Activated naive CD4-positive, alpha-beta T cell treated with anti-CD3 and anti-CD28 coated beads, Interleukin-2, amount 10 ng/mL, durations not matched to agents 7 days and 5 days (primary cell): ENCODE data around the gene NIN.
A peak's percentile ranks its signal among the peaks of the same experiment; 100 is the strongest.

Experiments
- CTCF ChIA-PET: fragments of 350-600 bp; sonication (Branson Sonifier 250); formaldehyde crosslinking; loops from one replicate; lab custom pipeline; 2021; ENCODE audit warnings: antibody characterized with exemption; lab: Charles Lee
- DNase-seq: peaks from one replicate; pipeline ENCODE4 v3.0.0-alpha.2; 2020
- H3K27ac Mint-ChIP-seq: one replicate; pipeline ENCODE4 v1.8.0; 2021; ENCODE audit warnings: mild to moderate bottlenecking, moderate library complexity, mixed read lengths
- H3K27me3 Mint-ChIP-seq: one replicate; pipeline ENCODE4 v1.8.0; 2021; ENCODE audit warnings: mild to moderate bottlenecking, mixed read lengths
- H3K36me3 Mint-ChIP-seq: one replicate; pipeline ENCODE4 v1.8.0; 2021; ENCODE audit warnings: mixed read lengths
- H3K4me1 Mint-ChIP-seq: one replicate; pipeline ENCODE4 v1.8.0; 2021; ENCODE audit warnings: mixed read lengths
- H3K4me3 Mint-ChIP-seq: one replicate; pipeline ENCODE4 v1.8.0; 2021; ENCODE audit warnings: mild to moderate bottlenecking, moderate library complexity, mixed read lengths
- H3K9me3 Mint-ChIP-seq: one replicate; pipeline ENCODE4 v1.8.0; 2021; ENCODE audit warnings: mixed read lengths

NIN gene, protein sequence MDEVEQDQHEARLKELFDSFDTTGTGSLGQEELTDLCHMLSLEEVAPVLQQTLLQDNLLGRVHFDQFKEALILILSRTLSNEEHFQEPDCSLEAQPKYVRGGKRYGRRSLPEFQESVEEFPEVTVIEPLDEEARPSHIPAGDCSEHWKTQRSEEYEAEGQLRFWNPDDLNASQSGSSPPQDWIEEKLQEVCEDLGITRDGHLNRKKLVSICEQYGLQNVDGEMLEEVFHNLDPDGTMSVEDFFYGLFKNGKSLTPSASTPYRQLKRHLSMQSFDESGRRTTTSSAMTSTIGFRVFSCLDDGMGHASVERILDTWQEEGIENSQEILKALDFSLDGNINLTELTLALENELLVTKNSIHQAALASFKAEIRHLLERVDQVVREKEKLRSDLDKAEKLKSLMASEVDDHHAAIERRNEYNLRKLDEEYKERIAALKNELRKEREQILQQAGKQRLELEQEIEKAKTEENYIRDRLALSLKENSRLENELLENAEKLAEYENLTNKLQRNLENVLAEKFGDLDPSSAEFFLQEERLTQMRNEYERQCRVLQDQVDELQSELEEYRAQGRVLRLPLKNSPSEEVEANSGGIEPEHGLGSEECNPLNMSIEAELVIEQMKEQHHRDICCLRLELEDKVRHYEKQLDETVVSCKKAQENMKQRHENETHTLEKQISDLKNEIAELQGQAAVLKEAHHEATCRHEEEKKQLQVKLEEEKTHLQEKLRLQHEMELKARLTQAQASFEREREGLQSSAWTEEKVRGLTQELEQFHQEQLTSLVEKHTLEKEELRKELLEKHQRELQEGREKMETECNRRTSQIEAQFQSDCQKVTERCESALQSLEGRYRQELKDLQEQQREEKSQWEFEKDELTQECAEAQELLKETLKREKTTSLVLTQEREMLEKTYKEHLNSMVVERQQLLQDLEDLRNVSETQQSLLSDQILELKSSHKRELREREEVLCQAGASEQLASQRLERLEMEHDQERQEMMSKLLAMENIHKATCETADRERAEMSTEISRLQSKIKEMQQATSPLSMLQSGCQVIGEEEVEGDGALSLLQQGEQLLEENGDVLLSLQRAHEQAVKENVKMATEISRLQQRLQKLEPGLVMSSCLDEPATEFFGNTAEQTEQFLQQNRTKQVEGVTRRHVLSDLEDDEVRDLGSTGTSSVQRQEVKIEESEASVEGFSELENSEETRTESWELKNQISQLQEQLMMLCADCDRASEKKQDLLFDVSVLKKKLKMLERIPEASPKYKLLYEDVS (N-terminal part only)

DNA sequence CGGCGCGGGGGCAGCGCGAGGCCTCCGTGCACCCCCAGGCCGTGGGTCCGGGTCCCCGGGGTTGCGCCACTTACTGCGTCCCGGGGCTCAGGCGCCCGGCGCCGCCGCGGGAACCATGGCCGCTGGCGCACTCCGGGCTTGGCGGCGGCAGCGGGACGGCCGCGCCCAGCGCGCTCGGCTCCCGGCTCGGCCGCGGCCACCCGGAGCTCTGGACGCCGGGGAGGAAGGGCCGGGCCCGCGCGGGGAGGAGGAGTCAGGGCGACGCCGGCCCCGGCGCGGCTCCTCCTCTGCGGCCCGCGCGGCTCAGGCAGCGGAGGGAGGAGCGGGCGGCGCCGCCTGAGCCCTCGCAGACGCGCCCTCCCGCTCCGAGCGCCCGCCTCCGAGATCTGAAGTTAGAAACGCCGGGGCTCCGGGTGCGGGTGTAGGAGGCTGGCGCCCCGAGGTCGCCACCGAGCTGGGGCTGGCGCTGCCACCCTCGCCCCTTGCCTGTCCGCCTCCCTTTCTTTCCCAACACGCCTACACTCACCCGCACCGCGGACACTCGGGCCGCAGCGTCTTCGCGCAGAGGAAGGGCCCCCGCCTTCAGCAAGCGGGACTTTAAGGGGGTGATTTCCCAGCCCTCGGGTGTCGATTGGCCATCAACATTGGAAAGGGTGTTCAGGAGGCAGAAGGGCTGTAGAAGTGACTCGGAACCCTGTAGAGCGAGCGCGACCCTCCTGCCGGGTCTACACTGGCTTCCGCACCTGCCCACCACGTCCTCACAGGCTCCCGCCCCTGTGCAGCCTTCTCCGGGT, at the start of gene NIN:
NIN (minus strand) TSS at position 231 of the 794 bp plus-strand sequence. CDS start 9,106 bp downstream, outside the sequence.
- peaks cover 61% of the 10 kb centered on the region for H3K4me1 Mint-ChIP-seq
- DNase-seq, result peak; percentile 83

GRCh38 chr14:50875359-50876070, 44.6 kb upstream of the NIN start:
- CTCF ChIA-PET, result interaction anchor here (0.8 to 1.6 kb wide), 2 partner anchors 14 to 16 kb away, joined by 3 to 5 read pairs; no protein-coding TSS in a partner anchor
- Mint-ChIP-seq H3K36me3 (no peaks in the 10 kb centered on the region), H3K4me1 (peaks cover 29% of the 10 kb centered on the region), H3K27ac (peak overlapping the region; percentile 8), H3K4me3 (no peak overlapping the region), H3K27me3 (peaks cover 87% of the 10 kb centered on the region), H3K9me3 (no peaks in the 10 kb centered on the region)
- DNase-seq, result peak; percentile 85

More for the DNA sequence above, at the start of gene NIN:
- CTCF ChIA-PET, result interaction anchor here (1.2 kb wide), 1 partner anchor 53 kb away, joined by 4 read pairs; no protein-coding TSS in a partner anchor
- Mint-ChIP-seq H3K27me3 (peaks cover 16% of the 10 kb centered on the region), H3K9me3 (no peaks in the 10 kb centered on the region), H3K27ac (peak within 1 kb of the TSS; percentile 93), H3K36me3 (peaks cover 28% of the 10 kb centered on the region), H3K4me3 (peak within 1 kb of the TSS; percentile 97)

DNA sequence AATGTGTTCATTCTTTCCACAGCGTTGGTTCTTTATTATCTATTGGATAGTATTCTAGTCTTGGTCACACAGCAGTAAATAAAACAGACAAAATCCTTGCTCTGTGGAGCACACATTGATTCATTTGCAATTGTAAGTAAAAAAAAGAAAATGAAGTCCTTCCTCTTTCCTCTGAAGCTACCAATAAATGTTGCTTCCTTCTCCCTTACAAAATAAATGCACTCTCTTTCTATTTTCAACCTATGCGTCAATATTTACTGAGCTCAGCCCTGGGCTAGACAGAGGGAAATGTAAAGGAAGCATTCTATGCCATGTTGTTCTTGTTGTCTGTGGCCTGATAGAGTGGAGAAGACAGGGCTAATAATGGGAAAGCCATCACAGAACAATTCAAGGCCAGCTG, 43.8 kb upstream of the NIN start:
- H3K27ac Mint-ChIP-seq, result no peak overlapping the region
- H3K4me1 Mint-ChIP-seq, result peaks cover 29% of the 10 kb centered on the region
- CTCF ChIA-PET, result interaction anchor here (0.8 to 1.6 kb wide), 2 partner anchors 13 to 16 kb away, joined by 3 to 5 read pairs; no protein-coding TSS in a partner anchor
- no peak for DNase-seq
- H3K27me3 Mint-ChIP-seq, result peaks cover 87% of the 10 kb centered on the region
- H3K9me3 Mint-ChIP-seq, result no peaks in the 10 kb centered on the region
- H3K36me3 Mint-ChIP-seq, result no peaks in the 10 kb centered on the region
- H3K4me3 Mint-ChIP-seq, result no peak overlapping the region

- peaks cover 80% of the 10 kb centered on the region for H3K27me3 Mint-ChIP-seq
- no peak within 1 kb of the TSS for H3K4me3 Mint-ChIP-seq
- no peaks in the 10 kb centered on the region for H3K36me3 Mint-ChIP-seq
- no peaks in the 10 kb centered on the region for H3K9me3 Mint-ChIP-seq
- CTCF ChIA-PET, result interaction anchor here (2.1 kb wide), 1 partner anchor 12 kb away, joined by 10 read pairs; no protein-coding TSS in a partner anchor
- peaks cover 29% of the 10 kb centered on the region for H3K4me1 Mint-ChIP-seq
- no peak within 1 kb of the TSS for H3K27ac Mint-ChIP-seq
- DNase-seq, result no peak
Measured at GRCh38 chr14:50871914-50872732, 41.2 kb upstream of the NIN start, which contains the start of gene ABHD12B. Gene ABHD12B, plus strand, starts transcription at chr14:50872053. Its CDS starts 122 bp downstream, at chr14:50872175.

- H3K27ac Mint-ChIP-seq, result no peak overlapping the region
- CTCF ChIA-PET, result interaction anchor here (2.1 kb wide), 1 partner anchor 11 kb away, joined by 10 read pairs; no protein-coding TSS in a partner anchor
- no peak overlapping the region for H3K4me3 Mint-ChIP-seq
- H3K4me1 Mint-ChIP-seq, result peaks cover 28% of the 10 kb centered on the region
- no peaks in the 10 kb centered on the region for H3K36me3 Mint-ChIP-seq
- no peak for DNase-seq
- H3K27me3 Mint-ChIP-seq, result peaks cover 78% of the 10 kb centered on the region
- no peaks in the 10 kb centered on the region for H3K9me3 Mint-ChIP-seq
Measured at GRCh38 chr14:50871228-50871627, 40.3 kb upstream of the NIN start.

DNA sequence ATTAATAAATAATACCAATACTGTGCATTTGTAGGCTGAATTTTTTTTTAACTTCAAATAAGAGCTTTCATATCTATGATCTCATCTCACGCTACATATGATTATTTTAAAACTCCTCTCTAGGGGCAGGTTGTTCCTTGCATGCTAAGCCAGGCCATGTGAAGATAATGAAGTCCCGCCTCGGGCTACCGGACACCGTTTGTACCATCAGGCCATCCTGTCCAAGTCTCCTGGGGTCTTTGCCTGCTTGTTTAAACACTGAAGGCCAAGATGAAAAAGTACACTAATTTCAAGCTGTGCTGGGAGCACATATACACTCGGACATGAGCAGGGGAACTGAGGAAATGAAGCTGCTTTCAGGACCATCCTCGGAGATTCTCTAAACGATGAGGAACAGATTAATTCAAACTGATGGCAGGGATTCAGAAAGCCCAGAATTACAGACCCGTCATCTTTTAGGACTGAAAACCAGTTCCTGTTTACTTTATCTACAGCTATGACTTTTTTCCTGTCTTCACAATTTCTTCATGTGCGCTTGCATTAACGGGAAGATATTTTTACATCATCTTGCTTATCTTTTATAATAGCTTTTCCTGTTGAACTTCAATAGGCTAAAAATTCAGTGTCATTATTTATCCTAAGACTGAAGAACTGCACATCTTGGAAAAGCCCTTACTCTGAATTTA, 34.6 kb upstream of the NIN start:
- Mint-ChIP-seq H3K27ac (no peak overlapping the region), H3K36me3 (no peaks in the 10 kb centered on the region), H3K4me3 (no peak overlapping the region), H3K9me3 (no peaks in the 10 kb centered on the region), H3K27me3 (peaks cover 46% of the 10 kb centered on the region), H3K4me1 (peaks cover 7% of the 10 kb centered on the region)
- CTCF ChIA-PET, result interaction anchor here (0.7 to 1.3 kb wide), 4 partner anchors 73 to 323 kb away, joined by 3 to 6 read pairs (median 5); no protein-coding TSS in a partner anchor
- no peak for DNase-seq

DNA sequence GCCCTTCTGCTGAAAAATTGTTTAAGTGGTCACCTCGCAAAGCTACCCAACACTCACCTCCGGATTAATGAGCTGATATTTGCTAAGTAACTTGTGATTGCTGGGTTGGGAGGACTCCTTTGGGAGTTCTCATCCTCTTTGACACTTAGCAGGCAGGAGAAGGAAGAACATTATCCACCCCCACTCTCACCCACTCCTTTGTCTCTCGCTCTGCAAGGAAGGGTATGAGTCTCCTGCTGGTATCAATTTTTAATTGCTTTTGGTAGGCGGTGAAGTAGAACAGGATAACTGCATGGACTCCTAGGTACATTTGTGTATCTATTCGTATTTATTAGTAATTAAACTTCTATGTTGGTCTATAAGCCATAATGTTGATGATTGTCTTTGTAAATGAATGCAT, 34.0 kb upstream of the NIN start:
- Mint-ChIP-seq H3K9me3 (no peaks in the 10 kb centered on the region), H3K4me3 (no peak overlapping the region), H3K4me1 (peaks cover 13% of the 10 kb centered on the region), H3K36me3 (no peaks in the 10 kb centered on the region), H3K27me3 (peaks cover 41% of the 10 kb centered on the region), H3K27ac (no peak overlapping the region)
- CTCF ChIA-PET, result interaction anchor here (1.2 to 1.3 kb wide), 2 partner anchors 91 to 322 kb away, joined by 3 to 4 read pairs; no protein-coding TSS in a partner anchor
- DNase-seq, result no peak

GRCh38 chr14:50864237-50864636, 33.3 kb upstream of the NIN start:
- no peaks in the 10 kb centered on the region for H3K9me3 Mint-ChIP-seq
- H3K36me3 Mint-ChIP-seq, result no peaks in the 10 kb centered on the region
- no peak for DNase-seq
- peaks cover 19% of the 10 kb centered on the region for H3K4me1 Mint-ChIP-seq
- H3K4me3 Mint-ChIP-seq, result no peak overlapping the region
- peaks cover 39% of the 10 kb centered on the region for H3K27me3 Mint-ChIP-seq
- H3K27ac Mint-ChIP-seq, result no peak overlapping the region
- CTCF ChIA-PET, result no interaction called here

DNA sequence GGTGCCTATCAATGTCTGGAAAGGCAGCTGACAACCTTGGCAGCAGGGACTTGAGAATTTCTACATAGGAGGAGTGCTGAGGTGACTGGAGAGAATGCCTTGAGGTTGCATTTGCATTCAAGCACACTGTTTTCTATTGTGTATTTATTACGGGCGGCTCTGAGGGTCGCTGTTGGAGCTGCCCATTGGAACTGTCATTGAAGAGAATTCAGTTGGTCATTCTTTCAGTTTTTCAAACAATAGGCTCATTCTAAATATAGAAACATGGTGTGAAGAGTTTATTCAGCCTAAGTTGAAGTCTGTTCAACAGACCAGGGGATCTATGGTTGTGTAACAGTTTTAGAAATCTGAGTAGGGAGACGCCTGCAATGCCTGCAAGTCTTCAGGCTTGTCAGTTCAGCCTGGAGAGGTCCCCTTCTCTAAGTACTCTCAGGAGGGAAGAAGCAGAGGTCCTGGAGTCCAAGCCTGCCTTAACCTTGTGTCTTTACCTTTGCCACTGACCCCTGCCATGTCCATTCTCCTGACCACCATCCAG, 31.1 kb upstream of the NIN start:
- CTCF ChIA-PET, result interaction anchor here (0.8 to 5.9 kb wide), 10 partner anchors 9 to 319 kb away, joined by 3 to 149 read pairs (median 4); no protein-coding TSS in a partner anchor
- no peak for DNase-seq
- no peaks in the 10 kb centered on the region for H3K9me3 Mint-ChIP-seq
- H3K36me3 Mint-ChIP-seq, result no peaks in the 10 kb centered on the region
- peaks cover 22% of the 10 kb centered on the region for H3K4me1 Mint-ChIP-seq
- H3K4me3 Mint-ChIP-seq, result no peak overlapping the region
- H3K27ac Mint-ChIP-seq, result no peak overlapping the region
- H3K27me3 Mint-ChIP-seq, result peaks cover 40% of the 10 kb centered on the region

DNA sequence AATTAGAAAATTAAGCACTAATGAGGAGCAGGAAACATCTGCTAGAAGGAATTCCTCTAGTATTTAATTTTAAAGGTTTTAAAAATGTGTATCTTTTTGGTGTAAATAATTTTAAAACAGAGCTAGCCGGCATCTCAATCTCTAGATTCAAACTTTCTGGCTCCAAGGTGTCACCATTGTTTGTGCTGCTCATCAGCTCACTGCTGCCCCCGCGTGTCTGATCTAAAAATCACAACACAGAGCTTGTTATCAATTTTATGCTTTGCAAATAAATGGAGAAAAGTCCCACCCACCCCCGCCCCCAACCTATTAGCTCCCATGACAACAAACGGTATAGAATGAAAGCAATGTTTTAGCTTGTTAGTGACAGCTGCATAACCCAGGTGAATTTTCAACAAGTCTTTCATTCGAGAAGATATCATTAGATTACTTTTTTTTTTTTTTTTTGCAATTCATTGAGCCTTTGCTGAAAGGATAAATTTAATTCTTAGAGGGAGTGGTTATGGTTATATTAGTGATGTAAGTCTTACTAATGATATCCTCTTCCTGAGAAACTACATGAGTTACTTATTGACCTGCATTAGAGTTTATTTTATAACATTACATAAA, 29.6 kb upstream of the NIN start:
- H3K4me1 Mint-ChIP-seq, result peaks cover 22% of the 10 kb centered on the region
- peak; percentile 93 for DNase-seq
- H3K27ac Mint-ChIP-seq, result peak overlapping the region; percentile 89
- no peaks in the 10 kb centered on the region for H3K36me3 Mint-ChIP-seq
- peaks cover 38% of the 10 kb centered on the region for H3K27me3 Mint-ChIP-seq
- CTCF ChIA-PET, result interaction anchor here (0.6 to 5.9 kb wide), 44 partner anchors 9 to 540 kb away, joined by 3 to 149 read pairs (median 4); partner anchors contain the start of genes MAP4K5 and TRIM9
- no peaks in the 10 kb centered on the region for H3K9me3 Mint-ChIP-seq
- peak overlapping the region; percentile 81 for H3K4me3 Mint-ChIP-seq
